Mesenchymal stem cell (in vitro differentiated cells and primary cell): ENCODE measurements around the gene ITGA1.
A peak's percentile ranks its signal among the peaks of the same experiment; 100 is the strongest.
"Not testable (repeated sequence)": the region's sequence is repeated elsewhere in the genome, so short reads cannot be mapped to it uniquely, and the experiment has no call there.

ENCODE experiments used
- DNase-seq: peaks from one replicate; pipeline ENCODE4 v3.0.0-alpha.2; 2013
- H2AFZ ChIP-seq: one replicate; pipeline ENCODE4 v1.6.1; 2013; ENCODE audit warnings: low read depth, mild to moderate bottlenecking, control low read depth, inconsistent platforms, low read length, moderate library complexity
- H2AK5ac ChIP-seq: 2 replicates; pipeline ENCODE4 v1.6.1; 2013; ENCODE audit warnings: low read length, moderate library complexity, mild to moderate bottlenecking, inconsistent platforms; ENCODE audit not compliant: severe bottlenecking
- H2BK120ac ChIP-seq: one replicate; pipeline ENCODE4 v1.6.1; 2013; ENCODE audit warnings: low read depth, mild to moderate bottlenecking, inconsistent platforms, low read length, moderate library complexity
- H2BK12ac ChIP-seq, 2 experiments: one replicate each; pipeline ENCODE4 v1.6.1; 2013; ENCODE audit warnings: inconsistent platforms in 2 of 2, low read length in 2 of 2, mild to moderate bottlenecking in 2 of 2, moderate library complexity in 2 of 2, control low read depth in 1 of 2
- H2BK15ac ChIP-seq: one replicate; pipeline ENCODE4 v1.6.1; 2013; ENCODE audit warnings: mild to moderate bottlenecking, low read depth, inconsistent platforms; ENCODE audit not compliant: poor library complexity, severe bottlenecking
- H2BK5ac ChIP-seq: 2 replicates; pipeline ENCODE4 v1.6.1; 2013; ENCODE audit warnings: low read depth, mild to moderate bottlenecking, low read length, control low read depth, inconsistent platforms; ENCODE audit not compliant: poor library complexity, severe bottlenecking
- H3K14ac ChIP-seq, 2 experiments: one replicate each; pipeline ENCODE4 v1.6.1; 2013; ENCODE audit warnings: inconsistent platforms in 2 of 2, low read length in 2 of 2, control low read depth in 1 of 2, mild to moderate bottlenecking in 1 of 2, moderate library complexity in 1 of 2
- H3K18ac ChIP-seq, 2 experiments: one replicate each; pipeline ENCODE4 v1.6.1; 2013; ENCODE audit warnings: inconsistent platforms in 2 of 2, low read length in 2 of 2, control low read depth in 1 of 2, low read depth in 1 of 2, mild to moderate bottlenecking in 1 of 2
- H3K23ac ChIP-seq, 2 experiments: one replicate each; pipeline ENCODE4 v1.6.1; 2013; ENCODE audit warnings: inconsistent platforms in 2 of 2, low read length in 2 of 2, mild to moderate bottlenecking in 2 of 2, moderate library complexity in 2 of 2, control low read depth in 1 of 2
- H3K27ac ChIP-seq: 2 replicates; pipeline ENCODE4 v1.5.1; 2013; ENCODE audit warnings: mild to moderate bottlenecking, moderate library complexity, low read length, control low read depth, inconsistent platforms; ENCODE audit not compliant: poor library complexity, severe bottlenecking
- H3K27me3 ChIP-seq, 2 experiments: 2 replicates each; pipeline versions ENCODE4 v1.6.1 to v1.7.0; 2013; ENCODE audit warnings: low read length in 2 of 2, mild to moderate bottlenecking in 2 of 2, moderate library complexity in 2 of 2, control low read depth in 1 of 2, inconsistent platforms in 1 of 2; ENCODE audit not compliant: control insufficient read depth in 1 of 2, insufficient read depth in 1 of 2
- H3K36me3 ChIP-seq, 2 experiments: 2 replicates each; pipeline versions ENCODE4 v1.6.1 to v1.7.0; 2013; ENCODE audit warnings: low read length in 2 of 2, control low read depth in 1 of 2, inconsistent platforms in 1 of 2, low read depth in 1 of 2, mild to moderate bottlenecking in 1 of 2; ENCODE audit not compliant: insufficient read depth in 2 of 2, control insufficient read depth in 1 of 2
- H3K4ac ChIP-seq, 2 experiments: one replicate each; pipeline ENCODE4 v1.6.1; 2013; ENCODE audit warnings: inconsistent platforms in 2 of 2, low read length in 2 of 2, mild to moderate bottlenecking in 2 of 2, moderate library complexity in 2 of 2, control low read depth in 1 of 2, low read depth in 1 of 2
- H3K4me1 ChIP-seq: 2 replicates; pipeline ENCODE4 v1.6.1; 2013; ENCODE audit warnings: low read depth, low read length, control low read depth; ENCODE audit not compliant: control insufficient read depth, insufficient read depth
- H3K4me2 ChIP-seq: 2 replicates; pipeline ENCODE4 v1.6.1; 2013; ENCODE audit warnings: low read length, mild to moderate bottlenecking, inconsistent platforms; ENCODE audit not compliant: poor library complexity, severe bottlenecking
- H3K4me3 ChIP-seq, 2 experiments: 2 replicates each; pipeline versions ENCODE4 v1.5.1 to v1.7.0; 2013; ENCODE audit warnings: low read length in 2 of 2, mild to moderate bottlenecking in 2 of 2, control low read depth in 1 of 2, low read depth in 1 of 2; ENCODE audit not compliant: insufficient read depth in 1 of 2
- H3K79me1 ChIP-seq: replicated peaks from 2 replicates; pipeline ENCODE4 v1.6.1; 2013; ENCODE audit warnings: mild to moderate bottlenecking, control low read depth, low read length, inconsistent platforms; ENCODE audit not compliant: poor library complexity, severe bottlenecking
- H3K9ac ChIP-seq: 2 replicates; pipeline ENCODE4 v1.7.0; 2013; ENCODE audit warnings: mild to moderate bottlenecking, low read length, moderate library complexity
- H3K9me3 ChIP-seq: 2 replicates; pipeline ENCODE4 v1.7.0; 2013; ENCODE audit warnings: mild to moderate bottlenecking, low read length; ENCODE audit not compliant: control insufficient read depth
- H4K8ac ChIP-seq: one replicate; pipeline ENCODE4 v1.6.1; 2013; ENCODE audit warnings: inconsistent platforms, mild to moderate bottlenecking, low read length, moderate library complexity
- H4K91ac ChIP-seq: one replicate; pipeline ENCODE4 v1.6.1; 2013; ENCODE audit warnings: mild to moderate bottlenecking, low read length, inconsistent platforms
- WGBS: methylation state at CpG from one replicate; pipeline ENCODE4 v1.1.7; 2013; ENCODE audit warnings: mixed read lengths; 5-methylcytosine and 5-hydroxymethylcytosine counted together

Gene ITGA1

GRCh38 chr5:52743529-52743928 is 44.2 kb upstream of the ITGA1 start:
- no peak for DNase-seq
- H3K36me3 ChIP-seq = no peaks in the 10 kb centered on the region
- H3K27me3 ChIP-seq = no peaks in the 10 kb centered on the region
- no peak overlapping the region for H3K9ac ChIP-seq
- no peaks in the 10 kb centered on the region for H3K9me3 ChIP-seq
- H3K4me3 ChIP-seq = no peak overlapping the region
- no peak overlapping the region for H2BK5ac ChIP-seq
- no peak overlapping the region for H3K27ac ChIP-seq
- H2AFZ ChIP-seq = no peak overlapping the region
- no peak overlapping the region for H2BK120ac ChIP-seq
- whole genome bisulfite sequencing = no CpG with 5 or more reads among the region's 3 CpGs
- peak overlapping the region in 1 of 2 experiments; percentile 94 for H2BK12ac ChIP-seq
- no peak overlapping the region for H4K91ac ChIP-seq
- peak overlapping the region in 1 of 2 experiments; percentile 85 for H3K4ac ChIP-seq
- H3K79me1 ChIP-seq = no peaks in the 10 kb centered on the region
- no peak overlapping the region for H4K8ac ChIP-seq
- no peak overlapping the region for H2BK15ac ChIP-seq
- no peak overlapping the region for H3K14ac ChIP-seq
- H3K4me2 ChIP-seq = no peak overlapping the region
- H3K23ac ChIP-seq = no peak overlapping the region
- peak overlapping the region in 1 of 2 experiments; percentile 72 for H3K18ac ChIP-seq
- no peaks in the 10 kb centered on the region for H3K4me1 ChIP-seq
- no peak overlapping the region for H2AK5ac ChIP-seq

DNA sequence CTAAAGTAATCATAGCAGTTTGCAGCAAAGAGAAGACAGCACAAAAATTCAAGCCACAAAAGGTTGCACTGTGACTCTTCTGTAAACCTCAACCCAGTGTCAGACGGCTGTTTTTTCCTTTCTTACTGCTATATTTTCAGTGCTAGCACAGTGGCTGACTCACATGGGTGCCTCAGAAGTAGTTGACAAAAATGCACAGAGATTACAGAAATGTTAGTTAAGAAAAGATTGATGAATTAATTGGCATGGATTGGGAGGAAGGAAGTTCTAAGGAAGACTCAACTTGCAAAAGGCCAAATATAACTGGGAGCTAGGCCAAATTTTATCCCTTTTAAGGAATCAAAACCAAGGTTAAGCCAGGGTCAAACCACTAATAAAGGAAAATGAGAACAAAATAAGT is 43.7 kb upstream of the ITGA1 start:
- no peaks in the 10 kb centered on the region for H3K4me1 ChIP-seq
- no peak overlapping the region for H3K27ac ChIP-seq
- no peak overlapping the region for H2BK120ac ChIP-seq
- H3K9ac ChIP-seq = no peak overlapping the region
- H2BK5ac ChIP-seq = no peak overlapping the region
- H3K18ac ChIP-seq = no peak overlapping the region
- no peaks in the 10 kb centered on the region for H3K36me3 ChIP-seq
- no peak overlapping the region for H4K91ac ChIP-seq
- H3K4ac ChIP-seq = no peak overlapping the region
- no peaks in the 10 kb centered on the region for H3K9me3 ChIP-seq
- no peaks in the 10 kb centered on the region for H3K27me3 ChIP-seq
- no peaks in the 10 kb centered on the region for H3K79me1 ChIP-seq
- H2BK15ac ChIP-seq = no peak overlapping the region
- H3K4me2 ChIP-seq = no peak overlapping the region
- peak; percentile 91 for DNase-seq
- H3K4me3 ChIP-seq = no peak overlapping the region
- H4K8ac ChIP-seq = no peak overlapping the region
- no peak overlapping the region for H3K14ac ChIP-seq
- H2AFZ ChIP-seq = no peak overlapping the region
- H2AK5ac ChIP-seq = no peak overlapping the region
- WGBS = 0% methylated on average over 1 of the region's 1 CpG
- no peak overlapping the region for H2BK12ac ChIP-seq
- H3K23ac ChIP-seq = no peak overlapping the region

- Histone ChIP-seq H2BK15ac (peak overlapping the region; percentile 28), H2BK12ac (peak overlapping the region in 1 of 2 experiments; percentile 55), H4K91ac (peak overlapping the region; percentile 27), H4K8ac (peak overlapping the region; percentile 41), H3K18ac (peak overlapping the region; percentile 33 to 72)
- not testable (repeated sequence) for H3K9me3 ChIP-seq, H3K14ac ChIP-seq, H3K4me2 ChIP-seq, H3K79me1 ChIP-seq, H3K4ac ChIP-seq, H3K23ac ChIP-seq, H3K27me3 ChIP-seq, H3K4me3 ChIP-seq, DNase-seq, H2AK5ac ChIP-seq, H2BK120ac ChIP-seq, H3K4me1 ChIP-seq, H3K27ac ChIP-seq, H2AFZ ChIP-seq, H3K36me3 ChIP-seq, H3K9ac ChIP-seq, H2BK5ac ChIP-seq
- 86% methylated on average over 1 of the region's 2 CpGs for WGBS
Measured at GRCh38 chr5:52744867-52745458, 42.8 kb upstream of the ITGA1 start.

- no peak overlapping the region for H4K91ac ChIP-seq
- H2BK12ac ChIP-seq = no peak overlapping the region
- H3K4ac ChIP-seq = no peak overlapping the region
- no peak overlapping the region for H2AK5ac ChIP-seq
- H3K14ac ChIP-seq = no peak overlapping the region
- H3K4me2 ChIP-seq = no peak overlapping the region
- no peaks in the 10 kb centered on the region for H3K79me1 ChIP-seq
- no peak overlapping the region for H2BK120ac ChIP-seq
- H3K4me3 ChIP-seq = no peak overlapping the region
- no peak overlapping the region for H3K23ac ChIP-seq
- no peak overlapping the region for H2BK15ac ChIP-seq
- no peaks in the 10 kb centered on the region for H3K27me3 ChIP-seq
- no peaks in the 10 kb centered on the region for H3K36me3 ChIP-seq
- H3K27ac ChIP-seq = no peak overlapping the region
- no peaks in the 10 kb centered on the region for H3K9me3 ChIP-seq
- DNase-seq = no peak
- peaks cover 2% of the 10 kb centered on the region for H3K4me1 ChIP-seq
- no peak overlapping the region for H3K9ac ChIP-seq
- H3K18ac ChIP-seq = no peak overlapping the region
- 17% methylated on average over 1 of the region's 2 CpGs for WGBS
- H2AFZ ChIP-seq = no peak overlapping the region
- H2BK5ac ChIP-seq = no peak overlapping the region
- no peak overlapping the region for H4K8ac ChIP-seq
Measured at GRCh38 chr5:52746539-52746938, 41.2 kb upstream of the ITGA1 start.
